ENCODE results near the gene SPAG4. TPM values are rescaled to one million over a fixed set of nuclear protein-coding genes. Genes with fewer than 3 reads are reported as not detected.
A peak's percentile ranks its signal among the peaks of the same experiment; 100 is the strongest.

The SPAG4 gene
- 1 to 10 TPM; 3.1 to 3.5 TPM for total RNA-seq
- 1 to 10 TPM; 1.5 to 2.9 (median 2.2) TPM for polyA plus RNA-seq (ENCODE audit: insufficient read length in 6 of 6)
- long read RNA-seq, donor 1, partial matches to known transcripts: 317 of 344 reads
- long read RNA-seq, donor 1, other reads (novel, unspliced or antisense): 27 of 344 reads
- long read RNA-seq, donor 2: 0 reads
- long read RNA-seq, donor 3: 0 reads
- long read RNA-seq, donor 4, partial matches to known transcripts: 6 of 6 reads
- long read RNA-seq, donor 4, other reads (novel, unspliced or antisense): 0 of 6 reads
- long read RNA-seq, donor 5, partial matches to known transcripts: 383 of 437 reads
- long read RNA-seq, donor 5, other reads (novel, unspliced or antisense): 54 of 437 reads
- long read RNA-seq, donor 6: 0 reads
- long read RNA-seq, donor 7: 0 reads
- long read RNA-seq, donor 8: 0 reads
- long read RNA-seq, donor 9: 0 reads
- long read RNA-seq, donor 10, partial matches to known transcripts: 4 of 5 reads
- long read RNA-seq, donor 10, other reads (novel, unspliced or antisense): 1 of 5 reads
- long read RNA-seq, donor 11: 0 reads
- long read RNA-seq, donor 12: 0 reads

- peak; percentile 91 for ATAC-seq
- intact Hi-C loops (cut with DNase I): no loop called here
- H3K9me3 ChIP-seq: no peaks in the 10 kb centered on the region
- TF ChIP-seq CTCF (IDR thresholded peaks at IDR 0.05): no peak
- DNase-seq: peak; percentile 74 to 100 (median 89)
- H3K4me1 ChIP-seq: peaks cover 21 to 50% of the 10 kb centered on the region in 2 donors
- H3K36me3 ChIP-seq: no peaks in the 10 kb centered on the region
- peak within 1 kb of the TSS; percentile 84 to 96 for H3K27ac ChIP-seq
- H3K4me3 ChIP-seq: peak within 1 kb of the TSS; percentile 50 to 52
- H3K27me3 ChIP-seq: peaks cover 0 to 21% of the 10 kb centered on the region in 2 donors
Measured at GRCh38 chr20:35615667-35616464, at the start of gene SPAG4. TSS of gene SPAG4 (plus strand) at chr20:35615829. CDS start at chr20:35616004, 175 bp downstream.

- H3K27ac ChIP-seq: no peak overlapping the region
- H3K9me3 ChIP-seq: peaks cover 0 to 13% of the 10 kb centered on the region in 2 donors
- intact Hi-C loops (cut with DNase I): no loop called here
- no peak for TF ChIP-seq CTCF (IDR thresholded peaks at IDR 0.05)
- no peak overlapping the region for H3K4me3 ChIP-seq
- H3K27me3 ChIP-seq: no peaks in the 10 kb centered on the region
- no peaks in the 10 kb centered on the region for H3K36me3 ChIP-seq
- H3K4me1 ChIP-seq: no peaks in the 10 kb centered on the region
- peak; percentile 27 for ATAC-seq
- peak in 2 of 4 donors; percentile 3 to 8 for DNase-seq
Measured at GRCh38 chr20:35568645-35569044, 47.0 kb upstream of the SPAG4 start.

GRCh38 chr20:35571555-35571954, 44.1 kb upstream of the SPAG4 start:
- H3K4me1 ChIP-seq: no peaks in the 10 kb centered on the region
- no peak overlapping the region for H3K4me3 ChIP-seq
- no peak for DNase-seq
- no peaks in the 10 kb centered on the region for H3K27me3 ChIP-seq
- peaks cover 0 to 13% of the 10 kb centered on the region in 2 donors for H3K9me3 ChIP-seq
- H3K27ac ChIP-seq: no peak overlapping the region
- H3K36me3 ChIP-seq: no peaks in the 10 kb centered on the region
- no peak for ATAC-seq
- no peak for TF ChIP-seq CTCF (IDR thresholded peaks at IDR 0.05)
- intact Hi-C loops (cut with DNase I): no loop called here

- Histone ChIP-seq H3K27ac (no peak overlapping the region), H3K4me1 (no peaks in the 10 kb centered on the region), H3K4me3 (no peak overlapping the region), H3K27me3 (no peaks in the 10 kb centered on the region), H3K9me3 (peaks cover 0 to 13% of the 10 kb centered on the region in 2 donors), H3K36me3 (no peaks in the 10 kb centered on the region)
- intact Hi-C loops (cut with DNase I): no loop called here
- DNase-seq (no peak), ATAC-seq (no peak)
- no peak for TF ChIP-seq CTCF (IDR thresholded peaks at IDR 0.05)
Measured at GRCh38 chr20:35572838-35573237, 42.8 kb upstream of the SPAG4 start.

GRCh38 chr20:35575958-35576357, 39.7 kb upstream of the SPAG4 start:
- Histone ChIP-seq H3K4me1 (no peaks in the 10 kb centered on the region), H3K4me3 (no peak overlapping the region), H3K36me3 (no peaks in the 10 kb centered on the region), H3K27ac (no peak overlapping the region), H3K9me3 (peaks cover 0 to 13% of the 10 kb centered on the region in 2 donors), H3K27me3 (no peaks in the 10 kb centered on the region)
- DNase-seq (peak in 1 of 4 donors; percentile 70), ATAC-seq (no peak)
- no peak for TF ChIP-seq CTCF (IDR thresholded peaks at IDR 0.05)
- intact Hi-C loops (cut with DNase I): no loop called here

Measured in left lung (tissue), 14 donors.